ENCODE data around the gene CASTOR1.
"Not testable (repeated sequence)": the region's sequence is repeated elsewhere in the genome, so short reads cannot be mapped to it uniquely, and the experiment has no call there.

Gene CASTOR1

GRCh38 chr22:30289141-30289979 is at the start of gene CASTOR1:
CASTOR1 (minus strand) TSS chr22:30289505; CDS start chr22:30289497, 8 bp downstream.
- Mint-ChIP-seq H3K4me3 (peak within 1 kb of the TSS; percentile 90), H3K27me3 (no peaks in the 10 kb centered on the region), H3K4me1 (peaks cover 38% of the 10 kb centered on the region), H3K27ac (peak within 1 kb of the TSS; percentile 95), H3K9me3 (no peaks in the 10 kb centered on the region), H3K36me3 (peaks cover 3% of the 10 kb centered on the region)

GRCh38 chr22:30338802-30339201 is 49.5 kb upstream of the CASTOR1 start:
- no peak overlapping the region for H3K4me3 Mint-ChIP-seq
- no peaks in the 10 kb centered on the region for H3K27me3 Mint-ChIP-seq
- H3K4me1 Mint-ChIP-seq, result peaks cover 10% of the 10 kb centered on the region
- no peak overlapping the region for H3K27ac Mint-ChIP-seq
- peaks cover 12% of the 10 kb centered on the region for H3K36me3 Mint-ChIP-seq
- no peaks in the 10 kb centered on the region for H3K9me3 Mint-ChIP-seq

GRCh38 chr22:30338341-30338740 is 49.0 kb upstream of the CASTOR1 start:
- H3K27ac Mint-ChIP-seq, H3K27me3 Mint-ChIP-seq, H3K9me3 Mint-ChIP-seq, H3K4me3 Mint-ChIP-seq: not testable (repeated sequence)
- Mint-ChIP-seq H3K4me1 (peaks cover 15% of the 10 kb centered on the region), H3K36me3 (peaks cover 10% of the 10 kb centered on the region)

- Mint-ChIP-seq H3K4me3 (no peak overlapping the region), H3K27me3 (no peaks in the 10 kb centered on the region), H3K27ac (no peak overlapping the region), H3K9me3 (no peaks in the 10 kb centered on the region), H3K4me1 (peaks cover 15% of the 10 kb centered on the region), H3K36me3 (peaks cover 8% of the 10 kb centered on the region)
Measured at GRCh38 chr22:30337461-30337778, 48.1 kb upstream of the CASTOR1 start.

GRCh38 chr22:30336752-30337460 is 47.6 kb upstream of the CASTOR1 start:
- H3K4me1 Mint-ChIP-seq, result peaks cover 15% of the 10 kb centered on the region
- no peaks in the 10 kb centered on the region for H3K9me3 Mint-ChIP-seq
- H3K27ac Mint-ChIP-seq, result peak overlapping the region; percentile 62
- no peak overlapping the region for H3K4me3 Mint-ChIP-seq
- H3K27me3 Mint-ChIP-seq, result no peaks in the 10 kb centered on the region
- peaks cover 8% of the 10 kb centered on the region for H3K36me3 Mint-ChIP-seq

- Mint-ChIP-seq H3K27me3 (no peaks in the 10 kb centered on the region), H3K4me1 (peaks cover 15% of the 10 kb centered on the region), H3K27ac (peak overlapping the region; percentile 62), H3K9me3 (no peaks in the 10 kb centered on the region), H3K36me3 (peaks cover 8% of the 10 kb centered on the region), H3K4me3 (no peak overlapping the region)
Measured at GRCh38 chr22:30335236-30335635, 45.9 kb upstream of the CASTOR1 start.

GRCh38 chr22:30334646-30335045 is 45.3 kb upstream of the CASTOR1 start:
- Mint-ChIP-seq H3K4me3 (no peak overlapping the region), H3K4me1 (peaks cover 15% of the 10 kb centered on the region), H3K36me3 (peaks cover 8% of the 10 kb centered on the region), H3K27ac (peak overlapping the region; percentile 62), H3K27me3 (no peaks in the 10 kb centered on the region), H3K9me3 (no peaks in the 10 kb centered on the region)

- H3K27me3 Mint-ChIP-seq, result no peaks in the 10 kb centered on the region
- H3K27ac Mint-ChIP-seq, result no peak overlapping the region
- no peak overlapping the region for H3K4me3 Mint-ChIP-seq
- H3K36me3 Mint-ChIP-seq, result peaks cover 7% of the 10 kb centered on the region
- no peaks in the 10 kb centered on the region for H3K9me3 Mint-ChIP-seq
- H3K4me1 Mint-ChIP-seq, result peaks cover 15% of the 10 kb centered on the region
Measured at GRCh38 chr22:30333707-30334087, 44.4 kb upstream of the CASTOR1 start.

GRCh38 chr22:30332994-30333706 is 43.8 kb upstream of the CASTOR1 start:
- no peak overlapping the region for H3K4me3 Mint-ChIP-seq
- H3K27ac Mint-ChIP-seq, result peak overlapping the region; percentile 35
- no peaks in the 10 kb centered on the region for H3K9me3 Mint-ChIP-seq
- peaks cover 15% of the 10 kb centered on the region for H3K4me1 Mint-ChIP-seq
- no peaks in the 10 kb centered on the region for H3K27me3 Mint-ChIP-seq
- H3K36me3 Mint-ChIP-seq, result peaks cover 7% of the 10 kb centered on the region

- peaks cover 7% of the 10 kb centered on the region for H3K36me3 Mint-ChIP-seq
- H3K4me1 Mint-ChIP-seq, result peaks cover 20% of the 10 kb centered on the region
- H3K9me3 Mint-ChIP-seq, result no peaks in the 10 kb centered on the region
- peak overlapping the region; percentile 41 for H3K27ac Mint-ChIP-seq
- H3K4me3 Mint-ChIP-seq, result no peak overlapping the region
- no peaks in the 10 kb centered on the region for H3K27me3 Mint-ChIP-seq
Measured at GRCh38 chr22:30332551-30332950, 43.2 kb upstream of the CASTOR1 start.

GRCh38 chr22:30328466-30329049 is 39.3 kb upstream of the CASTOR1 start:
- no peak overlapping the region for H3K27ac Mint-ChIP-seq
- H3K27me3 Mint-ChIP-seq, result no peaks in the 10 kb centered on the region
- H3K9me3 Mint-ChIP-seq, result no peaks in the 10 kb centered on the region
- peaks cover 7% of the 10 kb centered on the region for H3K36me3 Mint-ChIP-seq
- peaks cover 34% of the 10 kb centered on the region for H3K4me1 Mint-ChIP-seq
- no peak overlapping the region for H3K4me3 Mint-ChIP-seq

- Mint-ChIP-seq H3K36me3 (peaks cover 7% of the 10 kb centered on the region), H3K4me3 (peak overlapping the region; percentile 84), H3K9me3 (no peaks in the 10 kb centered on the region), H3K27ac (no peak overlapping the region), H3K4me1 (peaks cover 38% of the 10 kb centered on the region), H3K27me3 (no peaks in the 10 kb centered on the region)
Measured at GRCh38 chr22:30327864-30328345, 38.6 kb upstream of the CASTOR1 start.

- Mint-ChIP-seq H3K27ac (peak within 1 kb of the TSS; percentile 88), H3K4me1 (peaks cover 43% of the 10 kb centered on the region), H3K36me3 (peaks cover 4% of the 10 kb centered on the region), H3K9me3 (no peaks in the 10 kb centered on the region), H3K4me3 (peak within 1 kb of the TSS; percentile 88), H3K27me3 (no peaks in the 10 kb centered on the region)
Measured at GRCh38 chr22:30326706-30327362, 37.5 kb upstream of the CASTOR1 start, which contains the start of gene TBC1D10A. TBC1D10A (minus strand) TSS chr22:30326941; CDS start chr22:30326881, 60 bp downstream.

GRCh38 chr22:30326255-30326705 is 37.0 kb upstream of the CASTOR1 start:
- no peaks in the 10 kb centered on the region for H3K9me3 Mint-ChIP-seq
- no peaks in the 10 kb centered on the region for H3K27me3 Mint-ChIP-seq
- peak overlapping the region; percentile 88 for H3K27ac Mint-ChIP-seq
- peaks cover 4% of the 10 kb centered on the region for H3K36me3 Mint-ChIP-seq
- H3K4me3 Mint-ChIP-seq, result peak overlapping the region; percentile 88
- peaks cover 49% of the 10 kb centered on the region for H3K4me1 Mint-ChIP-seq
